Thymus (tissue), 11 donors: ENCODE results near the gene TPSB2. TPM values are rescaled to one million over a fixed set of nuclear protein-coding genes. Genes with fewer than 3 reads are reported as not detected.

Experiments used
- DNase-seq, 9 donors: peaks; one replicate each; pipeline ENCODE4 v3.0.0-alpha.2; 2013; ENCODE audit warnings: low spot score in 9 of 9, low read depth in 6 of 9, missing footprints in 1 of 9
- H3K27ac ChIP-seq, 2 donors: one replicate each; pipeline ENCODE4 v1.5.1; 2013; ENCODE audit warnings: control low read depth in 1 of 2, low read depth in 1 of 2, low read length in 1 of 2, mild to moderate bottlenecking in 1 of 2, moderate library complexity in 1 of 2
- H3K27me3 ChIP-seq, 2 donors: one replicate each; pipeline ENCODE4 v1.5.1; 2013; ENCODE audit warnings: low read length in 1 of 2; ENCODE audit not compliant: control insufficient read depth in 2 of 2, insufficient read depth in 1 of 2
- H3K36me3 ChIP-seq, 2 donors: one replicate each; pipeline ENCODE4 v1.5.1; 2013; ENCODE audit warnings: low read length in 1 of 2, mild to moderate bottlenecking in 1 of 2, moderate library complexity in 1 of 2; ENCODE audit not compliant: control insufficient read depth in 2 of 2, insufficient read depth in 2 of 2
- H3K4me1 ChIP-seq, 2 donors: one replicate each; pipeline ENCODE4 v1.5.1; 2013; ENCODE audit warnings: low read length in 2 of 2; ENCODE audit not compliant: control insufficient read depth in 2 of 2, insufficient read depth in 2 of 2
- H3K4me3 ChIP-seq, 2 donors: one replicate each; pipeline ENCODE4 v1.5.1; 2013; ENCODE audit warnings: low read length in 2 of 2, control low read depth in 1 of 2, mild to moderate bottlenecking in 1 of 2
- H3K9me3 ChIP-seq, 2 donors: one replicate each; pipeline ENCODE4 v1.5.1; 2013; ENCODE audit warnings: low read length in 1 of 2, mild to moderate bottlenecking in 1 of 2; ENCODE audit not compliant: control insufficient read depth in 2 of 2, insufficient read depth in 1 of 2
- WGBS: extraction: QIAGEN DNeasy Blood & Tissue Kit; methylation state at CpG from one replicate; pipeline ENCODE4 v1.1.7; 2013; 5-methylcytosine and 5-hydroxymethylcytosine counted together
- polyA plus RNA-seq: library from polyadenylated mRNA; stranded (reverse); fragments of 200-250 nt; gene quantifications from one replicate; pipeline ENCODE4 v1.2.3, GENCODE V29; 2013
- total RNA-seq: library from RNA; stranded (reverse); fragments of 120-200 nt; gene quantifications from one replicate; pipeline ENCODE4 v1.2.4, GENCODE V29; 2013
- donor health status: healthy.

The TPSB2 gene
- total and polyA plus RNA-seq, 2 donors = 0.71 to 15.5 TPM

DNA sequence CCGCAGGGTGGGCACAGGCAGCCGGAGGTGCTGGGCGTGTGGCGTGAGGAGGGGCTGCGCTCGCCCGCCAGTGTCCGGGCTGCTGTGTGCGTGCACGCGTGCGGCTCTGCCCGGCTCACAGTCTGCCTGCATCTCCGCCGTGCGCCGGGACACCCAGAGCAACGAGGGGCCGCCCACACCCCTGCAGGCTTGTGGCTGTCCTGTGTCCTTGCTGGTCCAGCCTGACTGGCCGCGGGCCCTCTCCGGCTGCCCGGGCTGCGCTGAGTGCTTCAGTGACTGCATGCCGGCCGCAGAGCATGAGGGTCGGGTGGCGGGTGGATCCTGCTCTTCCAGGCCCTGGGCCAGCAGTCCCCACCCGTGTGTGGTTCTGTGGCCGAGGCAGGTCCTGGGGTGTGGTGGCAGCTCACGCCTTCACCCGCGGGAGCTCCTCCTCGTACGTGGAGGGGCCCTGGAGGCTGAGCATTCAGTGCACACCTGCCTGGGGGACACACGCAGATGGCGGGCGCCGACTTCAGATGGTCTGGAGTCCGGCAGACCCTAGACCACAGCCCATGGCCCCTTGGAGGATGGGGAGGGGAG is 17.3 kb downstream of the TPSB2 start:
- H3K9me3 ChIP-seq = no peaks in the 10 kb centered on the region
- DNase-seq = no peak
- H3K4me1 ChIP-seq = no peaks in the 10 kb centered on the region
- H3K27me3 ChIP-seq = no peaks in the 10 kb centered on the region
- no peak overlapping the region for H3K27ac ChIP-seq
- WGBS = 95% methylated on average over 40 of the region's 40 CpGs
- no peaks in the 10 kb centered on the region for H3K36me3 ChIP-seq
- H3K4me3 ChIP-seq = no peak overlapping the region

DNA sequence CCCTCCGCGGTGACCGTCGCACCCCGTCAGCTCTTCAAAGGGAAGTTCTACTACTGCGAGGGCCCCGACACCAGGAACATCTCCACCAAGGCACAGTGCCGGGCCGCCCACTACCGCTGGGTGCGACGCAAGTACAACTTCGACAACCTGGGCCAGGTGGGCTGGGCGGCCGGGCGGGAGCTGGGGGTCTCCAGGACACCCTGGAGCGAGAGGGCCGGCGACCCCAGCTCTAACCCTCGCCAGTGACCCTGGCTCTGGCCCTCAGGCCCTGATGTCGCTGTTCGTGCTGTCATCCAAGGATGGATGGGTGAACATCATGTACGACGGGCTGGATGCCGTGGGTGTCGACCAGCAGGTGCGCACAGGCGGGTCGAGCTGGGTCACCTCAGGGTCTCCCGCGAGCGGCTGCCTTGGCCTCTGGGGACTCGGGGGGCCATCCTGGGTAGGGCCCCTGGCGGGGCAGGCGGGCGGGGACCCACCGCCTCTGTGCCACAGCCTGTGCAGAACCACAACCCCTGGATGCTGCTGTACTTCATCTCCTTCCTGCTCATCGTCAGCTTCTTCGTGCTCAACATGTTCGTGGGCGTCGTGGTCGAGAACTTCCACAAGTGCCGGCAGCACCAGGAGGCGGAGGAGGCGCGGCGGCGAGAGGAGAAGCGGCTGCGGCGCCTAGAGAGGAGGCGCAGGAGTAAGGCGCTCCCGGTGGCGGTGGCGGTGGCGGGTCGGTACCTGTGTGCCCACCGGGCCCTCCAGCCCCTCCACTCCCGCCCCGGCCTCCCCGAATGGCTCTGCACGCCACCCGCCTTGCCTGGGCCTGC is 18.3 kb downstream of the TPSB2 start:
- H3K36me3 ChIP-seq = no peaks in the 10 kb centered on the region
- no peak for DNase-seq
- no peaks in the 10 kb centered on the region for H3K9me3 ChIP-seq
- H3K27ac ChIP-seq = no peak overlapping the region
- no peak overlapping the region for H3K4me3 ChIP-seq
- H3K27me3 ChIP-seq = no peaks in the 10 kb centered on the region
- WGBS = 92% methylated on average over 65 of the region's 65 CpGs
- H3K4me1 ChIP-seq = no peaks in the 10 kb centered on the region

DNA sequence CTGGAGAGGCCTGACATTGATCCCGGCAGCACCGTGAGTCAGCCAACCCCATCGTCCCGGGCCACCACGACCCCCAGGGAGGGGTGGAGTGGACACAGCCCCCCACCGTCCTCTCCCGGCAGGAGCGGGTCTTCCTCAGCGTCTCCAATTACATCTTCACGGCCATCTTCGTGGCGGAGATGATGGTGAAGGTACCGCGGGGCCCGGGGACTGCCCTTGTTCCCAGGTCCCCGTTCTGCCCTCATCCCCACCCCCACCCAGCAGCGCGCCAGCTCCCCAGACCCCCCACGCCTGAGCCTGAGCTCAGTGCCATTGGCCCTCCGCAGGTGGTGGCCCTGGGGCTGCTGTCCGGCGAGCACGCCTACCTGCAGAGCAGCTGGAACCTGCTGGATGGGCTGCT is 19.5 kb downstream of the TPSB2 start:
- H3K27ac ChIP-seq = no peak overlapping the region
- no peaks in the 10 kb centered on the region for H3K4me1 ChIP-seq
- no peak for DNase-seq
- no peaks in the 10 kb centered on the region for H3K27me3 ChIP-seq
- H3K9me3 ChIP-seq = no peaks in the 10 kb centered on the region
- H3K36me3 ChIP-seq = no peaks in the 10 kb centered on the region
- 94% methylated on average over 23 of the region's 23 CpGs for WGBS
- no peak overlapping the region for H3K4me3 ChIP-seq

- H3K27me3 ChIP-seq = no peaks in the 10 kb centered on the region
- no peak overlapping the region for H3K4me3 ChIP-seq
- no peaks in the 10 kb centered on the region for H3K36me3 ChIP-seq
- 96% methylated on average over 43 of the region's 43 CpGs for WGBS
- H3K27ac ChIP-seq = no peak overlapping the region
- H3K4me1 ChIP-seq = no peaks in the 10 kb centered on the region
- no peak for DNase-seq
- no peaks in the 10 kb centered on the region for H3K9me3 ChIP-seq
Observed at GRCh38 chr16:1209081-1209480, 20.9 kb downstream of the TPSB2 start.

GRCh38 chr16:1208239-1208830 is 21.6 kb downstream of the TPSB2 start:
- Histone ChIP-seq H3K9me3 (peaks cover 0 to 3% of the 10 kb centered on the region in 2 donors), H3K36me3 (no peaks in the 10 kb centered on the region), H3K4me1 (no peaks in the 10 kb centered on the region), H3K27me3 (no peaks in the 10 kb centered on the region), H3K27ac (peak overlapping the region; percentile 1 to 58), H3K4me3 (no peak overlapping the region)
- peak in 4 of 9 donors; percentile 3 to 60 (median 10) for DNase-seq
- 73% methylated on average over 22 of the region's 22 CpGs for WGBS

GRCh38 chr16:1206786-1207185 is 23.2 kb downstream of the TPSB2 start:
- Histone ChIP-seq H3K36me3 (no peaks in the 10 kb centered on the region), H3K27me3 (no peaks in the 10 kb centered on the region), H3K9me3 (peaks cover 0 to 7% of the 10 kb centered on the region in 2 donors), H3K27ac (no peak overlapping the region), H3K4me1 (no peaks in the 10 kb centered on the region), H3K4me3 (no peak overlapping the region)
- WGBS = 83% methylated on average over 16 of the region's 16 CpGs
- peak in 1 of 9 donors; percentile 9 for DNase-seq

DNA sequence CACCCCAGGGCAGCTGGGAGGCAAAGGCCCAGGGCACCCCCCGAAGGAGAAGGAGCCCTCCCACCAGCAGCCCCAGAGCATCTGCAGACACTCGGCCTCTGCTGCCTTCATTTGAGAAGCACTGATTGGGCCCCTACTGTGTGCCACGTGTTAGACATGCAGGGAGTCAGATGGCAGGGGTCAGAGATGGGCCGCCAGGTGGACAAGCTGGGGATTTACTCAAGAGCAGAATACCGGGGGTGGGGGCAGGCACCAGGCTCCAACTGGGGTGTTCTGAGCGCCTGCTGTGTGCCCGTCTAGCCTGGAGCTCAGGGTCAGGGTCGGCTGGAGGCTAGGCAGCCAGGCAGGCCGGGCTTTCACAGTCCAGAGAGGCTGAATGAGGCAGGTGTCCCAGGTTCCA is 23.7 kb downstream of the TPSB2 start:
- no peak overlapping the region for H3K27ac ChIP-seq
- H3K9me3 ChIP-seq = peaks cover 0 to 11% of the 10 kb centered on the region in 2 donors
- no peak overlapping the region for H3K4me3 ChIP-seq
- no peak for DNase-seq
- no peaks in the 10 kb centered on the region for H3K4me1 ChIP-seq
- 82% methylated on average over 9 of the region's 9 CpGs for WGBS
- no peaks in the 10 kb centered on the region for H3K36me3 ChIP-seq
- no peaks in the 10 kb centered on the region for H3K27me3 ChIP-seq

- H3K4me1 ChIP-seq = no peaks in the 10 kb centered on the region
- H3K4me3 ChIP-seq = no peak overlapping the region
- peaks cover 0 to 19% of the 10 kb centered on the region in 2 donors for H3K9me3 ChIP-seq
- H3K36me3 ChIP-seq = no peaks in the 10 kb centered on the region
- H3K27me3 ChIP-seq = no peaks in the 10 kb centered on the region
- no peak overlapping the region for H3K27ac ChIP-seq
- 89% methylated on average over 15 of the region's 21 CpGs for WGBS
- no peak for DNase-seq
Observed at GRCh38 chr16:1204933-1205332, 25.1 kb downstream of the TPSB2 start.

DNA sequence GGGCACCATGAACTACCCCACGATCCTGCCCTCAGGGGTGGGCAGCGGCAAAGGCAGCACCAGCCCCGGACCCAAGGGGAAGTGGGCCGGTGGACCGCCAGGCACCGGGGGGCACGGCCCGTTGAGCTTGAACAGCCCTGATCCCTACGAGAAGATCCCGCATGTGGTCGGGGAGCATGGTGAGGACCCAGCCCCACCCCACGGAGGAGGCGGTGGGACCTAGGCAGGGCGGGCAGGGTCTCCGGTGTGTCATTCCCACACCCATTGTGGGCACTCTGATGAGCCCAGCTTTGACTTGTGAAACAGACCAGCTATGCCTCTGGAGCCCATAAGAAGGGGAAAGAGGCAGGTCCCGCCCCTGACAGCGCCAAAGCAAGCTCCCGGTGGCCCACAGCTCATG is 27.7 kb downstream of the TPSB2 start:
- H3K36me3 ChIP-seq = no peaks in the 10 kb centered on the region
- no peak overlapping the region for H3K27ac ChIP-seq
- no peak overlapping the region for H3K4me3 ChIP-seq
- peaks cover 0 to 25% of the 10 kb centered on the region in 2 donors for H3K9me3 ChIP-seq
- H3K4me1 ChIP-seq = no peaks in the 10 kb centered on the region
- H3K27me3 ChIP-seq = no peaks in the 10 kb centered on the region
- DNase-seq = no peak
- WGBS = 92% methylated on average over 18 of the region's 18 CpGs
